Mammary epithelial cell (primary cell): ENCODE data around the gene TCOF1.

Experiments
- CTCF ChIP-seq, 2 donors: IDR thresholded peaks in 1 of 2; conservative IDR thresholded peaks in 1 of 2; 2 replicates each; pipeline ENCODE4 v1.5.1; 2011 to 2012; ENCODE audit warnings: inconsistent platforms in 2 of 2, low read length in 2 of 2, mild to moderate bottlenecking in 2 of 2, control low read depth in 1 of 2, low read depth in 1 of 2; ENCODE audit not compliant: insufficient read depth in 1 of 2; ENCODE audit errors: extremely low read depth in 1 of 2
- EZH2 ChIP-seq: IDR thresholded peaks from 2 replicates; pipeline ENCODE4 v1.6.1; 2012; ENCODE audit warnings: low read length, inconsistent platforms, borderline replicate concordance

- TF ChIP-seq CTCF (conservative IDR thresholded peaks at IDR 0.05 in 1 of 2, IDR thresholded peaks at IDR 0.05 in 1 of 2; ENCODE audit: extremely low read depth in 1 of 2, insufficient read depth in 1 of 2, low read depth in 1 of 2, low read length in 2 of 2): no peak
- no peak for TF ChIP-seq EZH2
Observed at GRCh38 chr5:150313501-150313900, 44.0 kb upstream of the TCOF1 start.
